Measurements from ENCODE around the gene ZNF460.

GRCh38 chr19:57319869-57320179 lies 39.5 kb downstream of the ZNF460 start:
- TF ChIP-seq ZFX (IDR thresholded peaks at IDR 0.05) (no peak), CTCF (IDR thresholded peaks at IDR 0.05 in 2 of 3, conservative IDR thresholded peaks at IDR 0.05 in 1 of 3; ENCODE audit: borderline replicate concordance in 1 of 3, insufficient read depth in 1 of 3, low read depth in 2 of 3, low read length in 2 of 3) (no peak), ELF1 (IDR thresholded peaks at IDR 0.05; ENCODE audit: borderline replicate concordance, low read depth) (no peak), POLR2A (IDR thresholded peaks at IDR 0.05; ENCODE audit: borderline replicate concordance, extremely low read depth, insufficient read depth, insufficient read length) (no peak), REST (IDR thresholded peaks at IDR 0.05; ENCODE audit: low read depth) (no peak), POLR2AphosphoS5 (IDR thresholded peaks at IDR 0.05; ENCODE audit: low read depth, low read length) (no peak), SIN3A (IDR thresholded peaks at IDR 0.05; ENCODE audit: low read depth) (no peak)
- TF ChIP-seq, protein P1, sequence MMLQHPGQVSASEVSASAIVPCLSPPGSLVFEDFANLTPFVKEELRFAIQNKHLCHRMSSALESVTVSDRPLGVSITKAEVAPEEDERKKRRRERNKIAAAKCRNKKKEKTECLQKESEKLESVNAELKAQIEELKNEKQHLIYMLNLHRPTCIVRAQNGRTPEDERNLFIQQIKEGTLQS (IDR thresholded peaks at IDR 0.05): no peak

All from HCT116 (cell line).